WTC11 (cell line): Measurements from ENCODE around the gene CRYBA4. TPM values are rescaled to one million over a fixed set of nuclear protein-coding genes. Genes with fewer than 3 reads are reported as not detected.
A peak's percentile ranks its signal among the peaks of the same experiment; 100 is the strongest.

Experiments used
- ELF4 ChIP-seq: sonication (generic); formaldehyde crosslinking; IDR thresholded peaks from 2 replicates; pipeline ENCODE4 v1.8.1; 2022; ENCODE audit warnings: low read depth, mild to moderate bottlenecking, moderate library complexity, missing genetic modification reagents
- EMX1 ChIP-seq: fragments of 250-450 bp; sonication (Bioruptor Pico); IDR thresholded peaks from 2 replicates; pipeline ENCODE4 v1.8.0; 2021; ENCODE audit warnings: mild to moderate bottlenecking
- ETV6 ChIP-seq: sonication (generic); formaldehyde crosslinking; IDR thresholded peaks from 2 replicates; pipeline ENCODE4 v1.8.1; 2022; ENCODE audit warnings: mild to moderate bottlenecking, missing genetic modification reagents
- FOXP1 ChIP-seq: sonication (generic); formaldehyde crosslinking; IDR thresholded peaks from 2 replicates; pipeline ENCODE4 v1.8.0; 2022; ENCODE audit warnings: missing genetic modification reagents, mild to moderate bottlenecking, moderate library complexity, borderline replicate concordance
- GRHL2 ChIP-seq: fragments of 250-450 bp; sonication (Bioruptor Pico); IDR thresholded peaks from 2 replicates; pipeline ENCODE4 v1.8.0; 2022; ENCODE audit warnings: mild to moderate bottlenecking, moderate library complexity; ENCODE audit not compliant: insufficient replicate concordance, severe bottlenecking
- IRF2 ChIP-seq: sonication (generic); formaldehyde crosslinking; IDR thresholded peaks from 2 replicates; pipeline ENCODE4 v1.8.0; 2022; ENCODE audit warnings: low read depth, missing genetic modification reagents, borderline replicate concordance
- MLX ChIP-seq: sonication (generic); formaldehyde crosslinking; IDR thresholded peaks from 2 replicates; pipeline ENCODE4 v1.8.1; 2023; ENCODE audit warnings: mild to moderate bottlenecking, missing genetic modification reagents, moderate library complexity
- MXD4 ChIP-seq: fragments of 250-450 bp; sonication (Bioruptor Pico); IDR thresholded peaks from 2 replicates; pipeline ENCODE4 v1.8.0; 2021; ENCODE audit warnings: mild to moderate bottlenecking, moderate library complexity, borderline replicate concordance
- NR3C1 ChIP-seq: sonication (generic); formaldehyde crosslinking; conservative IDR thresholded peaks from 2 replicates; pipeline ENCODE4 v1.8.1; 2023; ENCODE audit warnings: low read depth, mild to moderate bottlenecking, missing genetic modification reagents
- RORB ChIP-seq: fragments of 250-450 bp; sonication (Bioruptor Pico); IDR thresholded peaks from 2 replicates; pipeline ENCODE4 v1.9.0; 2021; ENCODE audit warnings: mild to moderate bottlenecking
- TEAD1 ChIP-seq: sonication (generic); formaldehyde crosslinking; IDR thresholded peaks from 2 replicates; pipeline ENCODE4 v1.8.0; 2022; ENCODE audit warnings: mild to moderate bottlenecking, missing genetic modification reagents
- ZNF138 ChIP-seq: sonication (generic); formaldehyde crosslinking; conservative IDR thresholded peaks from 2 replicates; pipeline ENCODE4 v1.8.1; 2022; ENCODE audit warnings: mild to moderate bottlenecking, moderate library complexity, missing genetic modification reagents
- ZNF232 ChIP-seq: sonication (generic); formaldehyde crosslinking; IDR thresholded peaks from 2 replicates; pipeline ENCODE4 v1.8.0; 2022; ENCODE audit warnings: mild to moderate bottlenecking, missing genetic modification reagents
- ZNF512 ChIP-seq: sonication (generic); formaldehyde crosslinking; IDR thresholded peaks from 2 replicates; pipeline ENCODE4 v1.8.1; 2022; ENCODE audit warnings: missing genetic modification reagents, borderline replicate concordance
- ZNF671 ChIP-seq: fragments of 250-450 bp; sonication (Bioruptor Pico); IDR thresholded peaks from 2 replicates; pipeline ENCODE4 v1.8.0; 2021; ENCODE audit warnings: mild to moderate bottlenecking
- total RNA-seq: library from RNA; stranded (reverse); gene quantifications from 3 replicates; pipeline ENCODE4 v1.2.3, GENCODE V29; 2021
- TF ChIP-seq, protein P1 (sequence below): fragments of 250-450 bp; sonication (Bioruptor Pico); IDR thresholded peaks from 2 replicates; pipeline ENCODE4 v1.8.0; 2021; ENCODE audit warnings: mild to moderate bottlenecking
- TF ChIP-seq, protein P2 (sequence below): sonication (generic); formaldehyde crosslinking; IDR thresholded peaks from 2 replicates; pipeline ENCODE4 v1.8.1; 2023; ENCODE audit warnings: mild to moderate bottlenecking, missing genetic modification reagents, borderline replicate concordance
- TF ChIP-seq, protein P3 (sequence below): sonication (generic); formaldehyde crosslinking; IDR thresholded peaks from 2 replicates; pipeline ENCODE4 v1.8.1; 2023; ENCODE audit warnings: mild to moderate bottlenecking, moderate library complexity, missing genetic modification reagents
- TF ChIP-seq, protein P4 (sequence below): sonication (generic); formaldehyde crosslinking; IDR thresholded peaks from 2 replicates; pipeline ENCODE4 v1.8.1; 2023; ENCODE audit warnings: mild to moderate bottlenecking, missing genetic modification reagents, moderate library complexity
- TF ChIP-seq, protein P5 (sequence below): fragments of 200-600 bp; IDR thresholded peaks from 2 replicates; pipeline ENCODE4 v1.8.0; 2022; ENCODE audit warnings: antibody characterized with exemption
- TF ChIP-seq, protein P6 (sequence below): sonication (generic); formaldehyde crosslinking; IDR thresholded peaks from 2 replicates; pipeline ENCODE4 v1.8.0; 2022; ENCODE audit warnings: mild to moderate bottlenecking, missing genetic modification reagents
- TF ChIP-seq, protein P7 (sequence below): fragments of 250-450 bp; sonication (Bioruptor Pico); IDR thresholded peaks from 2 replicates; pipeline ENCODE4 v1.9.0; 2021; ENCODE audit warnings: mild to moderate bottlenecking, borderline replicate concordance

Gene CRYBA4
- total RNA-seq, 1 experiment from 2014 or later: 0.81 TPM

DNA sequence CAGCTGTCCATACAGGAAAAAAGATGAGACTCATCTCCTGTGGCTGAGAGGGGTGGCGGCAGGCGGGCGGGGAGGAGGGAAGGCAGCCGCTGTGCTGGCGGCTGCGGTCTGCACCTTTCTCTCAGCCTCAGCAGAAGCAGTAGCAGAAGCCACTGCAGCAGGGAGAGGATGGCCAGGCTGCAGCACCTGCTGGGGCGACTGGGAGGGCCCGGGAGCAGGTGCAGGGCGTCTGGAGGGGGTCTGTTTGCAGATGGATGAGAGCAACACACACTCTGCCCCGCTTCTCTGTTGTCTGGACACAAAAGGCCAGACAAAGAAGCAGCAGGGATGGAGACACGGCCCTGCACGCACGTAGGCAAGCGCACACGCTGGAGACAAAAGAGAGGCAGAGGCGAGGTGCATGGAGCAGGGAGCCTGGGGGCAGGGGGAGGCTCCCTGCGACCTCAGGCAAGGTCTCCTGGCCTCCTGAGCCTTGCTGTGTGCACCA is 26.3 kb downstream of the CRYBA4 start (continued):
- TF ChIP-seq, protein P1, sequence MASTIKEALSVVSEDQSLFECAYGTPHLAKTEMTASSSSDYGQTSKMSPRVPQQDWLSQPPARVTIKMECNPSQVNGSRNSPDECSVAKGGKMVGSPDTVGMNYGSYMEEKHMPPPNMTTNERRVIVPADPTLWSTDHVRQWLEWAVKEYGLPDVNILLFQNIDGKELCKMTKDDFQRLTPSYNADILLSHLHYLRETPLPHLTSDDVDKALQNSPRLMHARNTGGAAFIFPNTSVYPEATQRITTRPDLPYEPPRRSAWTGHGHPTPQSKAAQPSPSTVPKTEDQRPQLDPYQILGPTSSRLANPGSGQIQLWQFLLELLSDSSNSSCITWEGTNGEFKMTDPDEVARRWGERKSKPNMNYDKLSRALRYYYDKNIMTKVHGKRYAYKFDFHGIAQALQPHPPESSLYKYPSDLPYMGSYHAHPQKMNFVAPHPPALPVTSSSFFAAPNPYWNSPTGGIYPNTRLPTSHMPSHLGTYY: no peak
- TF ChIP-seq, protein P2, sequence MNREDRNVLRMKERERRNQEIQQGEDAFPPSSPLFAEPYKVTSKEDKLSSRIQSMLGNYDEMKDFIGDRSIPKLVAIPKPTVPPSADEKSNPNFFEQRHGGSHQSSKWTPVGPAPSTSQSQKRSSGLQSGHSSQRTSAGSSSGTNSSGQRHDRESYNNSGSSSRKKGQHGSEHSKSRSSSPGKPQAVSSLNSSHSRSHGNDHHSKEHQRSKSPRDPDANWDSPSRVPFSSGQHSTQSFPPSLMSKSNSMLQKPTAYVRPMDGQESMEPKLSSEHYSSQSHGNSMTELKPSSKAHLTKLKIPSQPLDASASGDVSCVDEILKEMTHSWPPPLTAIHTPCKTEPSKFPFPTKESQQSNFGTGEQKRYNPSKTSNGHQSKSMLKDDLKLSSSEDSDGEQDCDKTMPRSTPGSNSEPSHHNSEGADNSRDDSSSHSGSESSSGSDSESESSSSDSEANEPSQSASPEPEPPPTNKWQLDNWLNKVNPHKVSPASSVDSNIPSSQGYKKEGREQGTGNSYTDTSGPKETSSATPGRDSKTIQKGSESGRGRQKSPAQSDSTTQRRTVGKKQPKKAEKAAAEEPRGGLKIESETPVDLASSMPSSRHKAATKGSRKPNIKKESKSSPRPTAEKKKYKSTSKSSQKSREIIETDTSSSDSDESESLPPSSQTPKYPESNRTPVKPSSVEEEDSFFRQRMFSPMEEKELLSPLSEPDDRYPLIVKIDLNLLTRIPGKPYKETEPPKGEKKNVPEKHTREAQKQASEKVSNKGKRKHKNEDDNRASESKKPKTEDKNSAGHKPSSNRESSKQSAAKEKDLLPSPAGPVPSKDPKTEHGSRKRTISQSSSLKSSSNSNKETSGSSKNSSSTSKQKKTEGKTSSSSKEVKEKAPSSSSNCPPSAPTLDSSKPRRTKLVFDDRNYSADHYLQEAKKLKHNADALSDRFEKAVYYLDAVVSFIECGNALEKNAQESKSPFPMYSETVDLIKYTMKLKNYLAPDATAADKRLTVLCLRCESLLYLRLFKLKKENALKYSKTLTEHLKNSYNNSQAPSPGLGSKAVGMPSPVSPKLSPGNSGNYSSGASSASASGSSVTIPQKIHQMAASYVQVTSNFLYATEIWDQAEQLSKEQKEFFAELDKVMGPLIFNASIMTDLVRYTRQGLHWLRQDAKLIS (CRISPR knock-in tag): 0 out of 2 replicates have a peak, but pooled peaks have one; percentile 69
- TF ChIP-seq, protein P3, sequence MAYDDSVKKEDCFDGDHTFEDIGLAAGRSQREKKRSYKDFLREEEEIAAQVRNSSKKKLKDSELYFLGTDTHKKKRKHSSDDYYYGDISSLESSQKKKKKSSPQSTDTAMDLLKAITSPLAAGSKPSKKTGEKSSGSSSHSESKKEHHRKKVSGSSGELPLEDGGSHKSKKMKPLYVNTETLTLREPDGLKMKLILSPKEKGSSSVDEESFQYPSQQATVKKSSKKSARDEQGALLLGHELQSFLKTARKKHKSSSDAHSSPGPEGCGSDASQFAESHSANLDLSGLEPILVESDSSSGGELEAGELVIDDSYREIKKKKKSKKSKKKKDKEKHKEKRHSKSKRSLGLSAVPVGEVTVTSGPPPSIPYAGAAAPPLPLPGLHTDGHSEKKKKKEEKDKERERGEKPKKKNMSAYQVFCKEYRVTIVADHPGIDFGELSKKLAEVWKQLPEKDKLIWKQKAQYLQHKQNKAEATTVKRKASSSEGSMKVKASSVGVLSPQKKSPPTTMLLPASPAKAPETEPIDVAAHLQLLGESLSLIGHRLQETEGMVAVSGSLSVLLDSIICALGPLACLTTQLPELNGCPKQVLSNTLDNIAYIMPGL: no peak
- peak; percentile 88; the same call in 1 of the 2 replicates for TF ChIP-seq FOXP1
- no peak for TF ChIP-seq ELF4 (CRISPR knock-in tag)
- no peak for TF ChIP-seq GRHL2 (CRISPR knock-in tag)
- TF ChIP-seq TEAD1 (CRISPR knock-in tag): peak; percentile 29; the same call in 1 of the 2 replicates
- no peak for TF ChIP-seq ZNF512 (CRISPR knock-in tag)
- TF ChIP-seq IRF2 (CRISPR knock-in tag): no peak
- TF ChIP-seq, protein P4, sequence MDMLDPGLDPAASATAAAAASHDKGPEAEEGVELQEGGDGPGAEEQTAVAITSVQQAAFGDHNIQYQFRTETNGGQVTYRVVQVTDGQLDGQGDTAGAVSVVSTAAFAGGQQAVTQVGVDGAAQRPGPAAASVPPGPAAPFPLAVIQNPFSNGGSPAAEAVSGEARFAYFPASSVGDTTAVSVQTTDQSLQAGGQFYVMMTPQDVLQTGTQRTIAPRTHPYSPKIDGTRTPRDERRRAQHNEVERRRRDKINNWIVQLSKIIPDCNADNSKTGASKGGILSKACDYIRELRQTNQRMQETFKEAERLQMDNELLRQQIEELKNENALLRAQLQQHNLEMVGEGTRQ (CRISPR knock-in tag): no peak
- TF ChIP-seq, protein P5, sequence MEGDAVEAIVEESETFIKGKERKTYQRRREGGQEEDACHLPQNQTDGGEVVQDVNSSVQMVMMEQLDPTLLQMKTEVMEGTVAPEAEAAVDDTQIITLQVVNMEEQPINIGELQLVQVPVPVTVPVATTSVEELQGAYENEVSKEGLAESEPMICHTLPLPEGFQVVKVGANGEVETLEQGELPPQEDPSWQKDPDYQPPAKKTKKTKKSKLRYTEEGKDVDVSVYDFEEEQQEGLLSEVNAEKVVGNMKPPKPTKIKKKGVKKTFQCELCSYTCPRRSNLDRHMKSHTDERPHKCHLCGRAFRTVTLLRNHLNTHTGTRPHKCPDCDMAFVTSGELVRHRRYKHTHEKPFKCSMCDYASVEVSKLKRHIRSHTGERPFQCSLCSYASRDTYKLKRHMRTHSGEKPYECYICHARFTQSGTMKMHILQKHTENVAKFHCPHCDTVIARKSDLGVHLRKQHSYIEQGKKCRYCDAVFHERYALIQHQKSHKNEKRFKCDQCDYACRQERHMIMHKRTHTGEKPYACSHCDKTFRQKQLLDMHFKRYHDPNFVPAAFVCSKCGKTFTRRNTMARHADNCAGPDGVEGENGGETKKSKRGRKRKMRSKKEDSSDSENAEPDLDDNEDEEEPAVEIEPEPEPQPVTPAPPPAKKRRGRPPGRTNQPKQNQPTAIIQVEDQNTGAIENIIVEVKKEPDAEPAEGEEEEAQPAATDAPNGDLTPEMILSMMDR: no peak
- 0 out of 2 replicates have a peak, but pooled peaks have one; percentile 18 for TF ChIP-seq EMX1 (CRISPR knock-in tag)
- TF ChIP-seq ZNF138 (CRISPR knock-in tag): 0 out of 2 replicates have a peak, but pooled peaks have one; percentile 58
- TF ChIP-seq, protein P6, sequence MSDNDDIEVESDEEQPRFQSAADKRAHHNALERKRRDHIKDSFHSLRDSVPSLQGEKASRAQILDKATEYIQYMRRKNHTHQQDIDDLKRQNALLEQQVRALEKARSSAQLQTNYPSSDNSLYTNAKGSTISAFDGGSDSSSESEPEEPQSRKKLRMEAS (CRISPR knock-in tag): peak; percentile 70; the same call in 1 of the 2 replicates
- no peak for TF ChIP-seq RORB (CRISPR knock-in tag)
- TF ChIP-seq, protein P7, sequence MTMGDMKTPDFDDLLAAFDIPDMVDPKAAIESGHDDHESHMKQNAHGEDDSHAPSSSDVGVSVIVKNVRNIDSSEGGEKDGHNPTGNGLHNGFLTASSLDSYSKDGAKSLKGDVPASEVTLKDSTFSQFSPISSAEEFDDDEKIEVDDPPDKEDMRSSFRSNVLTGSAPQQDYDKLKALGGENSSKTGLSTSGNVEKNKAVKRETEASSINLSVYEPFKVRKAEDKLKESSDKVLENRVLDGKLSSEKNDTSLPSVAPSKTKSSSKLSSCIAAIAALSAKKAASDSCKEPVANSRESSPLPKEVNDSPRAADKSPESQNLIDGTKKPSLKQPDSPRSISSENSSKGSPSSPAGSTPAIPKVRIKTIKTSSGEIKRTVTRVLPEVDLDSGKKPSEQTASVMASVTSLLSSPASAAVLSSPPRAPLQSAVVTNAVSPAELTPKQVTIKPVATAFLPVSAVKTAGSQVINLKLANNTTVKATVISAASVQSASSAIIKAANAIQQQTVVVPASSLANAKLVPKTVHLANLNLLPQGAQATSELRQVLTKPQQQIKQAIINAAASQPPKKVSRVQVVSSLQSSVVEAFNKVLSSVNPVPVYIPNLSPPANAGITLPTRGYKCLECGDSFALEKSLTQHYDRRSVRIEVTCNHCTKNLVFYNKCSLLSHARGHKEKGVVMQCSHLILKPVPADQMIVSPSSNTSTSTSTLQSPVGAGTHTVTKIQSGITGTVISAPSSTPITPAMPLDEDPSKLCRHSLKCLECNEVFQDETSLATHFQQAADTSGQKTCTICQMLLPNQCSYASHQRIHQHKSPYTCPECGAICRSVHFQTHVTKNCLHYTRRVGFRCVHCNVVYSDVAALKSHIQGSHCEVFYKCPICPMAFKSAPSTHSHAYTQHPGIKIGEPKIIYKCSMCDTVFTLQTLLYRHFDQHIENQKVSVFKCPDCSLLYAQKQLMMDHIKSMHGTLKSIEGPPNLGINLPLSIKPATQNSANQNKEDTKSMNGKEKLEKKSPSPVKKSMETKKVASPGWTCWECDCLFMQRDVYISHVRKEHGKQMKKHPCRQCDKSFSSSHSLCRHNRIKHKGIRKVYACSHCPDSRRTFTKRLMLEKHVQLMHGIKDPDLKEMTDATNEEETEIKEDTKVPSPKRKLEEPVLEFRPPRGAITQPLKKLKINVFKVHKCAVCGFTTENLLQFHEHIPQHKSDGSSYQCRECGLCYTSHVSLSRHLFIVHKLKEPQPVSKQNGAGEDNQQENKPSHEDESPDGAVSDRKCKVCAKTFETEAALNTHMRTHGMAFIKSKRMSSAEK (CRISPR knock-in tag): no peak
- TF ChIP-seq MXD4: no peak
- TF ChIP-seq MLX: no peak
- no peak for TF ChIP-seq ZNF671 (CRISPR knock-in tag)
- no peak for TF ChIP-seq NR3C1 (CRISPR knock-in tag)
- 0 out of 2 replicates have a peak, but pooled peaks have one; percentile 36 for TF ChIP-seq ZNF232
- TF ChIP-seq ETV6 (CRISPR knock-in tag): peak; percentile 80; the same call in 1 of the 2 replicates
